ENCODE results near the gene CTSE.
A peak's percentile ranks its signal among the peaks of the same experiment; 100 is the strongest.

GRCh38 chr1:205977402-205978014 is 46.2 kb downstream of the CTSE start:
- TF ChIP-seq POLR2A (IDR thresholded peaks at IDR 0.05; ENCODE audit: low read depth) (no peak), CTCF (IDR thresholded peaks at IDR 0.05) (peak; percentile 90 to 96 (median 96))

Measured in esophagus muscularis mucosa (tissue), 3 donors.